Lung microvascular endothelial cell (primary cell): ENCODE results near the gene TSPAN6. TPM values are rescaled to one million over a fixed set of nuclear protein-coding genes. Genes with fewer than 3 reads are reported as not detected.

ENCODE experiments used
- DNase-seq, 2 donors: peaks; one replicate each; pipeline versions ENCODE4 v3.0.0 to v3.0.0-alpha.2; 2010; ENCODE audit warnings: low read depth in 2 of 2
- total RNA-seq: library from RNA; depleted of rRNA; stranded (reverse); fragments of >200 nt; gene quantifications from 2 replicates; pipeline ENCODE4 v1.2.1, GENCODE V29; 2014

Gene TSPAN6
- total RNA-seq, 1 donor from 2014 or later = 117 TPM

DNA sequence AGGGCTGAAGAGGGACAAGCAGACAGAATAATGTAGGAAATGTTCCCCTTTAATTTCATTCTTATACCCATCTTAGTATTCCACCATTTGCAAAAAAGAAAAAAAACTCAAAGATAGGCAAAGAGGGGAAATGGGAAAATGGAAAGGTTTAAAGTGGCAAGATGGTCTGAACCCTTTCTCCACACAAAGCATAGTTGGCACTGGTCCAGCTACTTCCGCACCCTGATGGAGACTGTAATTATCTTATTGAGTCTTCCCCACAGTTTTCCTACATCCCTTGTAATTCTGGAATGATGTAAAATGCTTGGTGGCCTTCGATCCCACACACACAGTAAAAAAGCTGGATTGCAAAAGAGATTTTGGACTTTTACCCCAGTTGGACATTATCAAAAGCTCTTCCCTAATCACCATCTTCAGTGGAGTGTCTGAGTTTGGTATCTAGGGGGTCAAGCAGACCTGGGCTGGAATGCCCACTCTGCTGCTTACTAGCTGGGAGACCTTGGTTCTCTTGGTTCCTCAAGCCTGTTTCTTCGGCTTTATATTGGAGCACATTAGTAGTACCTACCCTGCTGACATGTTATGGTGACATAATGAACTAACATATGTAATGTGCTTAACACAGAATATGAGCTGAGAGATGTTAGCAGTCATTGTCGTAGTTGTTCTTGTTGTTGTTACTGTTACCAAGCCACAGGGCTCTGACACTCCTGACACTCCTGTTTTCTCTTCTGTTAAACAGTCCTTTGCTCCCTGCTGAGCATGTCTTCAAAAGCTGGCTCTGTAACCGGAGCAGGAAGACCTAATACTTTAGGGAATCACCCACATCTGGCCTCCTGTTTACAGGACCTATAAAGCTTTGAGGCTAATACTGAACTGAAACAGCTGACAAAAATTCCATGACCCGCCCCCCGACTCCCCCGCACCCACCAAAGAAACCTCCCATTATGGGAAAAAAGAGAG, 12.1 kb upstream of the TSPAN6 start:
- DNase-seq = peak; percentile 52 to 76

DNA sequence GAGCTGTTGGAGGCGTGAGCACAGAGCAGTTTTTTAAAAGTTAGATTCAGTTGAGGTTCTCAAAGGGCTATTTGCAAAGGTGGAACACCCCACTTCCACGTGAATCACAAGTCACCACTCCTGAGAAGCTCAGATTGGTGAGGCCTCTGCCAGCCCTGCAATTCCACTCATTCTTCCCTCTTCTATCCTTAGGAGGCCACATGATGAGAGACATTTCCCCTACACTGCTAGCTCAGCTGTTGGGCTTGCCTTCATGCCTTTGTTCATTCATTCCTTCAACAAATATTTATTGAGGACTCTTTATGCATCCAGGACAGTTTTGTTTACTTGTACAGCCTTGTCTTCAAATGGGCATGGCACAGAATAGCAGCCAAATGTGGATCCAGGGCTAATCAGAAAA, 11.1 kb upstream of the TSPAN6 start:
- no peak for DNase-seq

- DNase-seq = peak in 1 of 2 donors; percentile 71
These were observed 10.5 kb upstream of the TSPAN6 start for GRCh38 chrX:100647095-100647494.

DNA sequence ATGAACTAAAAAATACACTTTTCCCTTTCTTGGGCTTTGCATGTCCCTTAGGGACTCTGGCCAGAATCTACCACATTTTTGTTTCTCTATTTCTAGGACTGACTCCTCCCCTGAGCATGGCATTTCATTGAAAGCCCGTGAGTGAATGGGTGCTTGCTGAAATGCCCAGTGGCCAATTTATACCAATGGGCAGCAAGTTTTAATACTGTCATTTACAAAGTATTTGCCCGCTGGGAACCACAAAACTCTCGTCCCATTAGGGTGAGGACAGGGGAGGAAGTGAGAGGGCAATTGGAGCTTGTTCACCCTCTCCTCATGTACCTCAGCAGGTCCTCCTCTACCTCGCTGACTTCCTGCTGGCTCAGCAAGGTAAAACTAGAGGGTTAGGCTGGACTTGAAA, 8.5 kb upstream of the TSPAN6 start:
- DNase-seq = no peak

DNA sequence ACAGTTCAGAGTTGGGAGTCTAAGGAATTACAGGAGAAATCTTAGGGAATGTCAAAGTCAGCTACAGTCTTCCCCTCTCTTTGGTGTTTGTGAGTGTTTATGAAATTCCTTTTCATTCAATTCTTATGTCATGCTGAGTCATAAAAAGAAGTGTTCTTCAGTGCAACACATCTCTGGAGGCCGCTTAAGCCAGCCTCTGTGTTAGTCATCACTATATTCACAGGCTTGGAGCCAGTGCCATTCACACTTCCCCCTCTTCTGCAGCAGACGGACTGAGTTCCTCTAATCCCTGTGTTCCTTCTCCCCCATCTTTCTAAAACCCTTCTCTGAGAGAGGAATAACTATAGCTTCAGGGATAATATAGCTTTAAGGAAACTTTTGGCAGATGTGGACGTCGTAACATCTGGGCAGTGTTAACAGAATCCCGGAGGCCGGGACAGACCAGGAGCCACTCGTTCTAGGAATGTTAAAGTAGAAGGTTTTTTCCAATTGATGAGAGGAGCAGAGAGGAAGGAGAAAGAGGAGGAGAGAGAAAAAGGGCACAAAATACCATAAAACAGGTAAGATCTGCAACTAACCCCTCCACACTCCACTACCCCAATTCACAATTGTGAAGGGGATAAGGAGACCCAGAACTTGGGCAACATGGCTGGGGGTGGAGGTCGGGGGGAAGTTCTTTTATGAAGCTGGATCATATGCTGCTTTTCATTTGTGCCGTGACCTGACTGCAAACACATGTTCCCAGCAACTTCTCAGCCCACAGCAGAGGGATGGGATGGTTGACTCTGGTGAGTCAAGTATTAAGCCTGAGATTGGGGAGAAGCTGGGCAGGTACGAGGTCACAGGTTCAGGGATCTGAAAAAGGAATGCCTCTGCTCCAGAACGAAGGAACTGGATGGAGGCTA, 7.6 kb upstream of the TSPAN6 start, which contains the start of gene SRPX2:
SRPX2 (plus strand) TSS at position 244 of the 905 bp plus-strand sequence. CDS start 2,124 bp downstream, outside the sequence.
- DNase-seq = peak; percentile 42 to 91

- DNase-seq = no peak
These were observed 6.6 kb upstream of the TSPAN6 start for GRCh38 chrX:100643212-100643611.

GRCh38 chrX:100642290-100642689, 5.7 kb upstream of the TSPAN6 start:
- no peak for DNase-seq

DNA sequence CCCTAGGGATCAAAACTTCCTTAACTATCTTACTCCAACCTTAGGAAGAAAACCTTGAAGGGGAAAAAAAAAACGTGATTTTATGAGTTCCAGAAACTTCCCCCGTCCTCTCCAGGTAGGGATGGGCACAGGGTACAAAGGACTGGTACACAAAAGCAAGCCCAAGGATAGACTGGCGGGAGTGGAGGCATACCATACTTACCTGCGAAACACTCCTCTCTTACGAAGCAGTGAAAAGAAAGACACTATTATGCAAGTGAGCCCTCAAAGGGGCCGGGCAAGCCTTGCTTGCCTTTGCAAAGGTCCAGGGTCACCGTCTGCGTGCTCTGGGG, 651 bp downstream of the TSPAN6 start:
- DNase-seq = no peak

- no peak for DNase-seq
These were observed 1.6 kb downstream of the TSPAN6 start for GRCh38 chrX:100635040-100635439.

DNA sequence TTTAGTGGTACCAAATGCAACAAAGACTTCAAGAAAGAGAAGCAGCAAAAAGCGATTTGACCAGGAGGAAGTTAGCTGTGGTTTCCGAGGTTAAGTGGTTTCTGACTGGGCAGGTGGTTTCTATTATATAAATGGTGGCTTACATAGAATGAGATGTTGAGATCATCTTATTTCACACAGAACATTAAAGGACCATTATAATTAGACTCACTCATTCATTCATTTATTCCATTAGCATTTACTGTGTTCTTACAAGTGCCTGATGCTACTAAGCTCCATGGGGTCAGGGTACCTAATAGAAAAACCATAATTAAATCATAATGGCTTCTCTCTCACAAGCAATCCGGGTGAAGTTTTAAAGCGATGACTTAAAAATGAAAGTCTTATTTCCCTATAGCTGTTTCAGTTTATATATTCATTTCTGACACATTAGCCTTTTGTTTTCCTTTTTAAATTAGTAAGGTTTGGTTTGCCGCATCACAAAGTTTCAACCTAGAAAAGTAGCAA, 10.6 kb downstream of the TSPAN6 start:
- DNase-seq = no peak

GRCh38 chrX:100623001-100623400, 13.6 kb downstream of the TSPAN6 start:
- no peak for DNase-seq

- DNase-seq = peak; percentile 73 to 74
These were observed 21.6 kb downstream of the TSPAN6 start for GRCh38 chrX:100615005-100615404.

DNA sequence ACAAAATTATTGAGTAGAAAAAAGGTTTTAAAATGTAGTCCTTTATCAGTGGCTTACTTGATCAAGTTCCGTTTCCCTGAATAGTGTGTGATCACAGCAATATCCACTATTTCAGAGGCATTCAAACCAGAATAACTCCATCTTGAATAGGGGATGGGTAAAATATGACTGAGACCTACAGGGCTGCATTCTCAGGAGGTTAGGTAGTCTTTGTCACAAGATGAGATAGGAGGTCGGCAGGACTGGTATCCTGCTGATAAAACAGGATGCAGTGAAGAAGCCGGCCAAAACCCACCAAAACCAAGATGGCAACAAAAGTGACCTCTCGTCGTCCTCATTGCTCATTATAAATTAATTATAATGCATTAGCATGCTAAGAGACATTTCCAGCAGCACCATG, 24.7 kb downstream of the TSPAN6 start:
- DNase-seq = no peak

GRCh38 chrX:100609591-100609990, 27.0 kb downstream of the TSPAN6 start:
- peak in 1 of 2 donors; percentile 10 for DNase-seq

DNA sequence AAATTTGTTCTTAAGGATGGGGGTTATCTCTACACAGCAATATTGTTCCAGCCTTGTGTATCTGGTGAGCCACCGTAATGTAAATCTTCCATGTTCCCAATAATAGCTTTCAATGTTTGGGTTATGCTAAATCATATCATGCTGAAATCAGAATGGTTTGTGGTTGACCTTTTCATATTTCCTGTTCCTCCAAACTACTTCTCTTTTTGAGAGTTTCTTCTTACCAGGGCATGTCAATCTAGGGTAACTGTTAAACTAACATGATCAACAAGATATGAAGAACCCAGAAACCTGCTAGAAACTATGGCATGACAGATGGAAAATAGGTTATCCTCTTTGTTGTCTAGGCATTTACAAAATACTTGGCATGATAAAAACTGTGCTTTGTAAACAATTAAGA, 29.9 kb downstream of the TSPAN6 start:
- no peak for DNase-seq

- DNase-seq = no peak
These were observed 35.8 kb downstream of the TSPAN6 start for GRCh38 chrX:100600758-100601157.

DNA sequence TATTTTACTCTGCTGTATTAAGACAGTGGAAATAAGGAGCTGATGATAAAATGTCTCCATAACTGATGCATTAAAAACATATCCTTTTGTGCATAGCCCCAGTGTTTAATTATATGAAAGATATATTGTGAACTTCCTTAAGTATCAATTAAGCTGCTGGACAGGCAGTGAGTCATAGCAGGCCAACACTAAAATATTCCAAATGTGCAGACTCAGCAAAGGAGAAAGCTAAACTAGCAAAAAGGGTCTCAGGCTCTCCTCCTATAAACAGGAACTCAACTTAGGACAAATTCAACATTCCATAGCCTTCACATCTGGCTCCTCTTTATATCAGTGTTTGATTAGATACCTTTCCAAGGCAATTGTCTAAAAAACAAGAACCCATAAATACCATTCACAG, 36.3 kb downstream of the TSPAN6 start:
- peak in 1 of 2 donors; percentile 1 for DNase-seq

DNA sequence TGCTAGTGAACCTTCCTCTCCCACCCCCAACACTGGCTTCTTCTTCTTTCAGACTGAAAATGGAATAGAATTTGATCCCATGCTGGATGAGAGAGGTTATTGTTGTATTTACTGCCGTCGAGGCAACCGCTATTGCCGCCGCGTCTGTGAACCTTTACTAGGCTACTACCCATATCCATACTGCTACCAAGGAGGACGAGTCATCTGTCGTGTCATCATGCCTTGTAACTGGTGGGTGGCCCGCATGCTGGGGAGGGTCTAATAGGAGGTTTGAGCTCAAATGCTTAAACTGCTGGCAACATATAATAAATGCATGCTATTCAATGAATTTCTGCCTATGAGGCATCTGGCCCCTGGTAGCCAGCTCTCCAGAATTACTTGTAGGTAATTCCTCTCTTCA, 37.1 kb downstream of the TSPAN6 start:
- no peak for DNase-seq

- DNase-seq = no peak
These were observed 40.0 kb downstream of the TSPAN6 start for GRCh38 chrX:100596601-100597000.

DNA sequence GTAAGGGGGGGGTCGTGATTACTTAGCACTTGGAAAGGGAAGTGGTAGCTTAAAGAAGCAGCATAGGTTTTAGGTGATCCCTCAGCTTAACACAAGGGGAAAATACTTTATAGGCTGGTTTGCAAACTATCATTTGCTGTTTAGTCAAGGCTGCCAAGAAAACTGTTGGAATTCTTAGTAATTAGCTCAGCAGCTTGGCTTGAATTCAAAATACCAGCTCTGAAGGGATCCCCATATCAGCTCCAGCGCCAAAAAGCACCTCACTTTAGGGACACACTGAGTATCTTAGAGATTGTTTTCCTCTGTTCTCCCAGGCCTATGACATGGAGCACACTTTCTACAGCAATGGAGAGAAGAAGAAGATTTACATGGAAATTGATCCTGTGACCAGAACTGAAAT, 43.0 kb downstream of the TSPAN6 start:
- DNase-seq = no peak

DNA sequence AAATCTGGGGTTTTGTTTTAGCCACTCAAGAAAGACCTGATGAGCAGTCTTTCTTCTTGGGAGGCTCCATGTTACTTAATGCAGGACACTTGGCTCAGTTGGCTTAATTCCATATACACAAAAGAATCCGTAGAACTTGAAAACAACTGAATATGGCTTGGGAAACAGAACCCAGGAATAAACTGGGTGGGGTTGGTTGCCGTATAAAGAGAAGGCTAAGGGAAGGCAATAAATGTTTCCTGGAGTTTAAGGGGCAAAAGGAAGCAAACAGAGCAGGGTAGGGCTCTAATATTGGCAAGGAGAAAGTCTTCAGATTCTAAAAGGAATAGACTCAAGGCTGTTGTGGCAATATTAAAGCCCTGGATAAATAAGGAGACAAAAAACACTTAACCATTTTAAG, 43.5 kb downstream of the TSPAN6 start:
- DNase-seq = no peak
